ENCODE results near the gene GDF3.
A peak's percentile ranks its signal among the peaks of the same experiment; 100 is the strongest.
"Not testable (repeated sequence)": the region's sequence is repeated elsewhere in the genome, so short reads cannot be mapped to it uniquely, and the experiment has no call there.

The GDF3 gene

DNA sequence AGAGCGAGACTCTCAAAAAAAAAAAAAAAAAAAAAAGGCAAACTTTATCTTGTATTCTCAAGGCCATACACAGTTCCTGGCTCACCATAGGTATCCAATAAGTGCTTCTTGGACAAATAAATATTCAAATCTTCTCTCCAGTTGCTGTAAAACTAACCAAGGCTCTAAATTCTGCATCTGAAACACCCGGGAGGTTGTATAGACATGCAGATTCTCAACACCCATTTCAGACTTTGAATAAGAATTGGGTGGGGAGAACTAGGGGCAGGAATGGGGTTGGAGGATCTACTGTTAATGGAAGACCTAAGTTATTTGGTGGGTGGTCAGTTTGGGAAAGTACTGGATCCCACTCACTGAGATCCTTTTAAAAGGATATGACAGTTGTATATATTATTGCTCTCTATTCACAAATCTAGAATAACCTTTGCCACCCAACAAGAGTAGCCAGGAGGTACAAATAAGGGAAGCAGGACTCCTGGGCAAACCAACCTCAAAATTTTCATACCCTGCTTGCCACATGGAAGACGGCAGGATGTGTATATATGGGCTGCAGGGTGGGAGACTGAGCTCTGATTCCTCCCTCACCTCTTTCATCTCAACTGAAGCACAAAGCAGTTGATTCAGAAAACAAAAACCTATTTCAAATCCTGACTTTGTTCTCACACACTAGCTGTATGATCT is 879 bp downstream of the GDF3 start:
- peak; percentile 22 to 68 for DNase-seq (ENCODE audit: low spot score in 2 of 2)
- Histone ChIP-seq H3K4me3 (no peak overlapping the region), H3K4me1 (peaks cover 9% of the 10 kb centered on the region), H3K27me3 (ENCODE audit: low read depth) (no peaks in the 10 kb centered on the region), H3K9me3 (no peaks in the 10 kb centered on the region), H3K36me3 (replicated peaks) (no peaks in the 10 kb centered on the region)
- in situ Hi-C loops (cut with MboI; ENCODE audit: low sequenced_read_pairs) = no loop called here

DNA sequence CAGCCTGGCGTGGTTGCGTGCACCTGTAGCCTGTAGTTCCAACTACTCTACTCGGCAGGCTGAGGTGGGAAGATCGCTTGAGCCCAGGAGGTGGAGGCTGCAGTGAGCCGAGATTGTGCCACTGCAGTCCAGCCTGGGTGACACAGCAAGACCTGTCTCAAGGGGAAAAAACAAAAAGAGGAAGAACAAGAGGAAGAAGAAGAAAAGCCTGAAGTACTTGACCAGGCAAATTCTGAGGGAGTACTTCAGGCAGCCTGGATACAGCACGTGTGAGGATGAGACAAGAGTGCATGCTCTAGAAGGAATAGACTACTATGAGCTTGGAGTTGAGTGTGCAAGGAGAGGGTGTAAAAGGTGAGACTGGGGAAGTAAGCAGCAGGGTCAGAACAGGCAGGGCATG is 1.8 kb downstream of the GDF3 start:
- DNase-seq (ENCODE audit: low spot score in 2 of 2) = no peak
- Histone ChIP-seq H3K4me3 (no peak overlapping the region), H3K36me3 (replicated peaks) (no peaks in the 10 kb centered on the region), H3K27me3 (ENCODE audit: low read depth) (no peaks in the 10 kb centered on the region), H3K9me3 (no peaks in the 10 kb centered on the region), H3K4me1 (peaks cover 9% of the 10 kb centered on the region)
- in situ Hi-C loops (cut with MboI; ENCODE audit: low sequenced_read_pairs) = no loop called here

DNA sequence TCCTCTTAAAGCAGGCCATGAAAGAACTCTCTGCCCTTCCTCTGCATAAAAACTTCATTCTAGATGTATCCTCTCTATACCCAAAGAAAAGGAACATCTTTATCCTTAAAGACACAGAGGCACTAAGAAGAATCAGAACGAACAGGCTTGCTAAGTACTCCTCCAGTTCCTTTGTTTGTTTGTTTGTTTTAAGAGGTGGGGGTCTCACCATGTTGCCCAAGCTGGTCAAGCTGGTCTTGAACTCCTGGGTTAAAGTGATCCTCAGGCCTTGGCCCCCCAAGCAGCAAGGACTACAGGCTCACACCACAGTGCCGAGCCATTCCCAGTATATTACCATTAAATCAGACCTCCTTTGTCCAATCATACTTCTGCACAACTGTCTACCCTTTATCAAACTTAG is 14.0 kb downstream of the GDF3 start:
- Histone ChIP-seq H3K4me3 (no peak overlapping the region), H3K4me1 (peaks cover 9% of the 10 kb centered on the region), H3K27me3 (ENCODE audit: low read depth) (no peaks in the 10 kb centered on the region), H3K9me3 (no peaks in the 10 kb centered on the region), H3K36me3 (replicated peaks) (no peaks in the 10 kb centered on the region)
- in situ Hi-C loops (cut with MboI; ENCODE audit: low sequenced_read_pairs) = no loop called here
- DNase-seq (ENCODE audit: low spot score in 2 of 2) = no peak

DNA sequence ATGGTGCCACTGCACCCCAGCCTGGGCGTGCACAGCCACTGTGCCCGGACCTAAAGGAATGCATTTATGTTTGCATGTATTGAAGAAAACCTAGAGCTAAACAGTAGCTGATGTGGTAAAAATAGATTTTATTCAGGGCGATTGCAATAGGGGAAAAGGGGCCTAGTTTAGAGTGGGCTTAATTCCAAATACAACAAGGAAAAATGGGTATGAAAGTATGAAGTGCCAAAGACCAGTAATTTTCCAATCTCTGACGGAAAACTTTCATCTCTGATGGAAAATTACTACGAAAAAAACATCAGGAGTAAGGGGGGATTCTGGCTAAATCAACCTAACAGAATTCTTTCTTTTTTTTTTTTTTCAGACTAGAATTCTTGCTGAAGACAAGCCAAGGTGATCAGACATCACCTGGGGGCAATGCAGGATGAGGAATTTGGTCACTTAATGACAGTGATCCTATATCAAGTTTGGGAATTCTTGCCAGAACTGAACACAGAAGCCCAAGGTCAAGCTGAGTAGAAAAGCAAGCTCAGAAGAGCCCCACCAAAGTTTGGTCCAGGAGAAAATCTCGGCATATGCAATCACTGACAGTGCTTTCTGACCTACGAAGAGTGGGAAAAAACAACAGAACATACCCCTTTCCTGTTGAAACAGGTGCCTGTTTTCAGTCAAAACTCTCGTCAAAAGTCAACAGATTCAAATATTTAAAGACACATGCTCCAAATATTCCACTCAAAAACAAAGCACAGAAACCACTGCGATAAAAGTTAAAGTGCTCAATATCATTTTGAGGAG is 16.1 kb downstream of the GDF3 start:
- H3K4me1 ChIP-seq = peaks cover 9% of the 10 kb centered on the region
- in situ Hi-C loops (cut with MboI; ENCODE audit: low sequenced_read_pairs) = no loop called here
- no peak overlapping the region for H3K4me3 ChIP-seq
- no peak for DNase-seq (ENCODE audit: low spot score in 2 of 2)
- H3K36me3 ChIP-seq (replicated peaks) = no peaks in the 10 kb centered on the region
- no peaks in the 10 kb centered on the region for H3K9me3 ChIP-seq
- H3K27me3 ChIP-seq (ENCODE audit: low read depth) = no peaks in the 10 kb centered on the region

DNA sequence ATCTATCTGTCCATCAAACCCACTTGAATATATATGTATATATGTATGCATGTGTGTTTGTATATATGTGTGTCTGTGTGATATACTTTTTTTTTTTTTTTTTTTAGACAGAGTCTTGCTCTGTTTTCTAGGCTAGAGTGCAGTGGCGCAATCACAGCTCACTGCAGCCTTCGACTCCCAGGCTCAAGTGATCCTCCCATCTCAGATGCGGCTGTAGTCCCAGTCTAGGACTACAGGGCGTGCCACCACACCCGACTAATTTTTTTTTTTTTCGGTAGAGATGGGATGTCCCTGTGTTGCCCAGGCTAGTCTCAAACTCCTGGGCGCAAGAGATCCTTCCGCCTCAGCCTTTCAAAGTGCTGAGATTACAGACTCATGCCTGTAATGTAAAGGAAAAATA is 16.8 kb downstream of the GDF3 start:
- in situ Hi-C loops (cut with MboI; ENCODE audit: low sequenced_read_pairs) = no loop called here

DNA sequence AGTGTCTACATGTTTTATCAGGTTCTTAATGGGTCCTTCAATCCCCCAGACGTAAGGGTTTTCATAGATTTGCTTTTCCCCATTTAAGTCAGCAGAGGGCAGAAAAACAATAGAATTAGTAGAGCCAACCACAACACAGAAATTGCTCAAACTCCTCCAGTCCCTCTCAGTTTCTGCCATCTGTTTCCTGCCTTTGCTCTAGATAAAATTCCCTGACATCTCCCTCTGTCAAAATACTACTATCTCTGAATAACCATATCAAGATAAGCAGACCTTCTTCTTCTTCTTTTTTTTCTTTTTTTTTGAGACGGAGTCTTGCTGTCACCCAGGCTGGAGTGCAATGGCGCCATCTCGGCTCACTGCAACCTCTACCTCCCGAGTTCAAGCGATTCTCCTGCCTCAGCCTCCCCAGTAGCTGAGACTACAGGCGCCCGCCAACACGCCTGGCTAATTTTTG is 18.1 kb downstream of the GDF3 start:
- peak; percentile 23 to 81 for DNase-seq (ENCODE audit: low spot score in 2 of 2)
- H3K9me3 ChIP-seq; H3K36me3 ChIP-seq (replicated peaks); in situ Hi-C loops (cut with MboI; ENCODE audit: low sequenced_read_pairs); H3K27me3 ChIP-seq (ENCODE audit: low read depth); H3K4me1 ChIP-seq: not testable (repeated sequence)
- H3K4me3 ChIP-seq = peak overlapping the region; percentile 8; the same call in 1 of the 2 replicates

More for the DNA sequence above, 16.8 kb downstream of the GDF3 start:
- H3K36me3 ChIP-seq (replicated peaks) = no peaks in the 10 kb centered on the region
- peaks cover 9% of the 10 kb centered on the region for H3K4me1 ChIP-seq
- no peak overlapping the region for H3K4me3 ChIP-seq
- no peak for DNase-seq (ENCODE audit: low spot score in 2 of 2)
- no peaks in the 10 kb centered on the region for H3K27me3 ChIP-seq (ENCODE audit: low read depth)
- no peaks in the 10 kb centered on the region for H3K9me3 ChIP-seq

DNA sequence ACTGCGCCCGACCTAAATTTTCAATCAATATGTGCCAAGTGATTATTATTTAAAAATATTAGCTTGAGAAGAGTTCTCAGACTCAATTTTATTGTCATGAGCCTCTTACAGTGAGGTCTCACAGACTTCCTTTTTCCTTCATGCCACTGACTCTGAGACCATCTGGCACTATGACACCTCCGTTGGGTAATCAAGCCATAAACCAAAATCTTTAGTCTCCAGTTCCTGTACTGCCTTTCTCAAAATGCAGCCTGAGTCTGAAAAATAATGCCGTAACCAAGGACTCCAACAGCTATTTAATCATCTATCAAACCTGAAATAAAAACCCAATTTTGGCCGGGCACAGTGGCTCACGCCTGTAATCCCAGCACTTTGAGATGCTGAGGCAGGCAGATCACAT is 20.1 kb downstream of the GDF3 start:
- DNase-seq (ENCODE audit: low spot score in 2 of 2); H3K4me1 ChIP-seq; H3K9me3 ChIP-seq; in situ Hi-C loops (cut with MboI; ENCODE audit: low sequenced_read_pairs); H3K4me3 ChIP-seq; H3K27me3 ChIP-seq (ENCODE audit: low read depth); H3K36me3 ChIP-seq (replicated peaks): not testable (repeated sequence)

DNA sequence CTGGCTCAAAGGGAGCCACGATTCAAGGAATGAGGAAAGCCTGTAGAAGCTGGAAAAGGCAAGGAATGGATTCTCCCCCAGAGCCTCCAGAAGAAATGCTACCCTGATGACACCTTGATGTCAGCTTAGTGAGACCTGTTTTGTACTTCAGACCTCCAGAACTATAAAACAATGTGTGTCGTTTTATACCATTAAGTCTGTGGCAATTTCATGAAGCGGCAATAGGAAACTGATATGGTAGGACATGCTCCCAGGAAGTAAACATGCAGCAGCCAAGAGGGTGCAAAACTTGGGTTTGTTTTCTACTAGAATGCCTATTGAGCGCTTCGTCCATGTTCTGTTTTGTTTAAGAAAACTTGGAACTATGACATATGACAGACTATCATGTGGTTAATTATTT is 27.4 kb downstream of the GDF3 start:
- Histone ChIP-seq H3K4me3 (no peak overlapping the region), H3K9me3 (no peaks in the 10 kb centered on the region), H3K4me1 (no peaks in the 10 kb centered on the region), H3K36me3 (replicated peaks) (no peaks in the 10 kb centered on the region), H3K27me3 (ENCODE audit: low read depth) (no peaks in the 10 kb centered on the region)
- in situ Hi-C loops (cut with MboI; ENCODE audit: low sequenced_read_pairs) = no loop called here
- DNase-seq (ENCODE audit: low spot score in 2 of 2) = no peak

DNA sequence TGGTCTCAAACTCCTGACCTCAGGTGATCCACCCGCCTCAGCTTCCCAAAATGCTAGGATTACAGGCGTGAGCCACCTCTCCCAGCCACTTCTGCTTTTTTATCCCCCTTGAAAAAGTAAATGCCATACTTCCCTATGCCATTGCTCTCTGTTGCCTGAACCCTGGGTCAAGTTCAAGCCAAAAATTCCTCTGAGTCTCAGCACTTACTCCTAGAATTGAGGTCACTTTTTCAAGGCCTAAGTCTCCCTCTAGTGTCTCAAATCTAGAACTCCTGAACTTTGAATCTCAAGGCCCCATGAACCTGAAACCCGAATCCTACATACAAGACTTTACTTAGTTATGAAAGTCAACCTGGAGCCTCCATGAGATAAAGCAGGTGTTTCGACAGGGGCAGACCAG is 28.4 kb downstream of the GDF3 start:
- DNase-seq (ENCODE audit: low spot score in 2 of 2) = no peak
- in situ Hi-C loops (cut with MboI; ENCODE audit: low sequenced_read_pairs) = no loop called here
- H3K4me3 ChIP-seq = no peak overlapping the region
- H3K9me3 ChIP-seq = no peaks in the 10 kb centered on the region
- H3K4me1 ChIP-seq = no peaks in the 10 kb centered on the region
- H3K27me3 ChIP-seq (ENCODE audit: low read depth) = no peaks in the 10 kb centered on the region
- no peaks in the 10 kb centered on the region for H3K36me3 ChIP-seq (replicated peaks)

DNA sequence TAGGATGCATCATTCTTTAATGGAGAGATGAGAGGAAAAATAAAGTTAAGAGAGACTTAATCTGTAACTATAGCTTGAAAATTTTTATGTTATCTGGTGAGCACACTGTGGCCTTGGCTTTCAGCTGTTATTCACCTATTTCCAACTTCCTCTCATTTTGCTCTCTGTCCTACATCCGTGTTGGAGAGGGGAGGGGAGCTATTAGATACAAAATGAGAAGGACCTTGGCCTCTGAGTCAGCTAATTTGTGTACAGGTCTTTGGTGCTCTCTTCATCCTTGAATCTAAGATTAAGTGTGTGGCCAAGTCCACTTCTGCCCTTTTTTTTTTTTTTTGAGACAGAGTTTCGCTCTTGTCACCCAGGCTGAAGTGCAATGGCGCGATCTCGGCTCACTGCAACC is 29.0 kb downstream of the GDF3 start:
- Histone ChIP-seq H3K36me3 (replicated peaks) (no peaks in the 10 kb centered on the region), H3K4me1 (no peaks in the 10 kb centered on the region), H3K27me3 (ENCODE audit: low read depth) (no peaks in the 10 kb centered on the region), H3K4me3 (no peak overlapping the region), H3K9me3 (no peaks in the 10 kb centered on the region)
- in situ Hi-C loops (cut with MboI; ENCODE audit: low sequenced_read_pairs) = no loop called here
- no peak for DNase-seq (ENCODE audit: low spot score in 2 of 2)

DNA sequence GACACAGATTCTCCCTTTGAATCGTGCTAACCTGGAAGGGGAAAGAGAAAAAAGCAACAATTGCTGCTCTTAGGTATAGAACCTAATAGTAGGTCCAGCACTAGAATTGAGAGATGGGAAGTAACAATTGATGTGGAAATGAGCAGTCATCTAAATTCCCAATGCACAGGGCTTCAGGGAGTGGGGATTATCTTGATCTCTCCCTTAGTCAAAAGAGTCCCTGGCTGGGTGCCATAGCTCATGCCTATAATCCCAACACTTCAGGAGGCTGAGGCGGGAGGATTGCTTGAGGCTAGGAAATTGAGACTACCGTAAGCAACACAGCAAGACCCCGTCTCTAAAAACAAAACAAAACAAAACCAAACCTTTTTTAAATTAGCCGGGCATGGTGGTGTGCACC is 33.8 kb downstream of the GDF3 start:
- in situ Hi-C loops (cut with MboI; ENCODE audit: low sequenced_read_pairs) = loop anchor here (5.0 kb wide), 1 partner anchor 146 kb away; no protein-coding TSS in a partner anchor
- no peaks in the 10 kb centered on the region for H3K27me3 ChIP-seq (ENCODE audit: low read depth)
- H3K9me3 ChIP-seq = no peaks in the 10 kb centered on the region
- no peak overlapping the region for H3K4me3 ChIP-seq
- DNase-seq (ENCODE audit: low spot score in 2 of 2) = peak in 1 of 2 experiments; percentile 71
- no peaks in the 10 kb centered on the region for H3K36me3 ChIP-seq (replicated peaks)
- no peaks in the 10 kb centered on the region for H3K4me1 ChIP-seq

DNA sequence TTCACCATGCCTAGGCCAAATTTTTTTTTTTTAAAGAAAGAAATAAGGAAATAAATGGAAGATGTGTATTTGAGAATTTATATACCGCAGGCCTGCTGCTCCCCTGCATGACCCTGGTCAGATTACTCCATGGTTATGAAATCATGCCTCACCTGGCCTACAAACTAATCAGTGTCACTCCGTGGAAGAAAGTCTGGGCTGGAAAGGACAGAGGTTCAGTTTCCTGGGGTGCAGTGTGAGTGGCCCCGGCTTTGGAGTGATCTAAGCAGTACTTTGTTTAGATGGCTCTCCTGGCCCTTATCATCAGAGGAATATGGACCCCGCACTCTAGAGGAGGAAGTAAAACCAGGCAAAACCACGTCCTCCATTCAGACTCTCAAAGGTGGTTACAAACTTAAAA is 39.5 kb downstream of the GDF3 start:
- in situ Hi-C loops (cut with MboI; ENCODE audit: low sequenced_read_pairs) = no loop called here
- Histone ChIP-seq H3K27me3 (ENCODE audit: low read depth) (no peaks in the 10 kb centered on the region), H3K4me1 (no peaks in the 10 kb centered on the region), H3K9me3 (no peaks in the 10 kb centered on the region), H3K4me3 (no peak overlapping the region), H3K36me3 (replicated peaks) (no peaks in the 10 kb centered on the region)
- no peak for DNase-seq (ENCODE audit: low spot score in 2 of 2)

DNA sequence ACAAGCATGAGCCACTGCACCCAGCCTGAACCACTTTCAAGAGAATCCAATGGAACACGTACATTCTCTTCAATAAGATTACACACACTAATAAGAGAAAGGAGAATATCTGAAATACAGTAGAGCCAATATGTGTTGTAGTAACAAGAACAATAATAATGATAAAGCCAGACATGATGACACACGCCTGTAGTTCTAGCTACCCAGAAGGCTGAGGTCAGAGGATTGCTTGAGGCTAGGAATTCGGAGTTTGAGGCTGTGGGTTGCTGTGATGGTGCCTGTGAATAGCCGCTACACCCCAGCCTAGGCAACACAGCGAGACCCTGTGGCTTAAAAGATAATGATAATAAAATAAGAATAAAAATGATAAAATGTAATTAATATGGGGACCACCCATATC is 45.5 kb downstream of the GDF3 start:
- DNase-seq (ENCODE audit: low spot score in 2 of 2) = no peak
- H3K36me3 ChIP-seq (replicated peaks) = no peaks in the 10 kb centered on the region
- H3K9me3 ChIP-seq = no peaks in the 10 kb centered on the region
- H3K4me3 ChIP-seq = no peak overlapping the region
- H3K27me3 ChIP-seq (ENCODE audit: low read depth) = no peaks in the 10 kb centered on the region
- no peaks in the 10 kb centered on the region for H3K4me1 ChIP-seq
- in situ Hi-C loops (cut with MboI; ENCODE audit: low sequenced_read_pairs) = no loop called here

DNA sequence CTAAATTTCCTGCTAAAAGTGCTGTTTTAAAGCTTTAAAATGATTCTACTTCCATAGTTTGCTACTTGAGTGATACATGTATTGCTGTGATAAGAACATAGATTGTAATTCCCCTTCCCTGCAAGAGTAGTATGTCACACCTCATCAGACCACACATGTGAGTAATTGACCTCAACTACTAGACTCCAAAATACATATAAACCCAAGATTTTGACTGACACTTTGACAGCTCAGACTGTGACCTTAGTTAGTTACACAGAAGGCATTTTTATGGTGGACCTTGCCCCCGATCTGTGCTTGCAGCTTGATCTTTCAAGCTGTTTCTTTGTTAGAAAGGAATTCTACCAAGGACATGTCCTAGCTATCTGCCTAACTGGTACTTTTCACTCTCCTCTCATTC is 48.5 kb downstream of the GDF3 start:
- H3K36me3 ChIP-seq (replicated peaks) = no peaks in the 10 kb centered on the region
- no peak overlapping the region for H3K4me3 ChIP-seq
- H3K4me1 ChIP-seq = no peaks in the 10 kb centered on the region
- in situ Hi-C loops (cut with MboI; ENCODE audit: low sequenced_read_pairs) = loop anchor here (10.0 kb wide), 1 partner anchor 442 kb away; no protein-coding TSS in a partner anchor
- no peaks in the 10 kb centered on the region for H3K27me3 ChIP-seq (ENCODE audit: low read depth)
- H3K9me3 ChIP-seq = no peaks in the 10 kb centered on the region
- no peak for DNase-seq (ENCODE audit: low spot score in 2 of 2)
